ENCODE data around the gene SIRT7.

DNA sequence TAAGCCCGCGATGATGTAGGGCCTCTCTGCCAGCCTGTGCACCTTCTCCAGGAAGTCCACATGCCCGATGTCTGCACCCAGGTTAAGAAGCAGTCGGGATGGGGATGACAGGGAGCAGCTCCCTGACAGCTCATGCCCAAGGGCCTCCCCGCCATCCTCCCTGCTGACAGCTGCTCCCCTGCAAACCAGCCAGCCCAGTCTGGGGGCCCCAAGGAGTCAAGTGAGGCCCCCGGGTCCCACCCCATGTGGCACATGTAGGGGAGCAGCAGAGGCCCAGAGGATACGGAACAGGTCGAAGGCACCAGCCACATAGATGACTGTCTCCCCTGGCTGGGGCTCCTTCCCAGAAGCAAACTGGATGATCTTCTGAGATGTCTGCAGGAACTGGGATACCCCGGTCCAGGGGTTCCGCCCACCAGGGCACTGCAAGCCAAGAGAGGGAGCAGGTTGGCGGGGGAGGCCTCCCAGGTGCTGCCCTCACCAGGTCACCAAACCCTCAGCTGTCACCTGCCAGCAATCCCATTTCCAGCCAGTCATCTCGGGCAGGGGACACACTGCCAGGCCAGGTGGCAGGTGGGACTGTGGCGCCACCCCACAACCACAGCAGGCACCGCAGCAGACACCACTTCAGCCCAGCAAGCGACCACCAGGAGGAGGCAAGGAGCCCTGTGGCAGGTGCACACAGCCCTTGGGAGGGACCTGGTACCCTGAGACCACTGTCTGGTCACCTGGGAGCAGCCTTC, 11.3 kb downstream of the SIRT7 start:
- TF ChIP-seq, protein P1, sequence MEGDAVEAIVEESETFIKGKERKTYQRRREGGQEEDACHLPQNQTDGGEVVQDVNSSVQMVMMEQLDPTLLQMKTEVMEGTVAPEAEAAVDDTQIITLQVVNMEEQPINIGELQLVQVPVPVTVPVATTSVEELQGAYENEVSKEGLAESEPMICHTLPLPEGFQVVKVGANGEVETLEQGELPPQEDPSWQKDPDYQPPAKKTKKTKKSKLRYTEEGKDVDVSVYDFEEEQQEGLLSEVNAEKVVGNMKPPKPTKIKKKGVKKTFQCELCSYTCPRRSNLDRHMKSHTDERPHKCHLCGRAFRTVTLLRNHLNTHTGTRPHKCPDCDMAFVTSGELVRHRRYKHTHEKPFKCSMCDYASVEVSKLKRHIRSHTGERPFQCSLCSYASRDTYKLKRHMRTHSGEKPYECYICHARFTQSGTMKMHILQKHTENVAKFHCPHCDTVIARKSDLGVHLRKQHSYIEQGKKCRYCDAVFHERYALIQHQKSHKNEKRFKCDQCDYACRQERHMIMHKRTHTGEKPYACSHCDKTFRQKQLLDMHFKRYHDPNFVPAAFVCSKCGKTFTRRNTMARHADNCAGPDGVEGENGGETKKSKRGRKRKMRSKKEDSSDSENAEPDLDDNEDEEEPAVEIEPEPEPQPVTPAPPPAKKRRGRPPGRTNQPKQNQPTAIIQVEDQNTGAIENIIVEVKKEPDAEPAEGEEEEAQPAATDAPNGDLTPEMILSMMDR (IDR thresholded peaks at IDR 0.05): no peak
- no peak for TF ChIP-seq POLR2A (IDR thresholded peaks at IDR 0.05)
